Measurements from ENCODE around the gene FDX2. TPM values are rescaled to one million over a fixed set of nuclear protein-coding genes. Genes with fewer than 3 reads are reported as not detected.

Gene FDX2
- total RNA-seq, 1 donor from 2014 or later: 14.6 TPM

DNA sequence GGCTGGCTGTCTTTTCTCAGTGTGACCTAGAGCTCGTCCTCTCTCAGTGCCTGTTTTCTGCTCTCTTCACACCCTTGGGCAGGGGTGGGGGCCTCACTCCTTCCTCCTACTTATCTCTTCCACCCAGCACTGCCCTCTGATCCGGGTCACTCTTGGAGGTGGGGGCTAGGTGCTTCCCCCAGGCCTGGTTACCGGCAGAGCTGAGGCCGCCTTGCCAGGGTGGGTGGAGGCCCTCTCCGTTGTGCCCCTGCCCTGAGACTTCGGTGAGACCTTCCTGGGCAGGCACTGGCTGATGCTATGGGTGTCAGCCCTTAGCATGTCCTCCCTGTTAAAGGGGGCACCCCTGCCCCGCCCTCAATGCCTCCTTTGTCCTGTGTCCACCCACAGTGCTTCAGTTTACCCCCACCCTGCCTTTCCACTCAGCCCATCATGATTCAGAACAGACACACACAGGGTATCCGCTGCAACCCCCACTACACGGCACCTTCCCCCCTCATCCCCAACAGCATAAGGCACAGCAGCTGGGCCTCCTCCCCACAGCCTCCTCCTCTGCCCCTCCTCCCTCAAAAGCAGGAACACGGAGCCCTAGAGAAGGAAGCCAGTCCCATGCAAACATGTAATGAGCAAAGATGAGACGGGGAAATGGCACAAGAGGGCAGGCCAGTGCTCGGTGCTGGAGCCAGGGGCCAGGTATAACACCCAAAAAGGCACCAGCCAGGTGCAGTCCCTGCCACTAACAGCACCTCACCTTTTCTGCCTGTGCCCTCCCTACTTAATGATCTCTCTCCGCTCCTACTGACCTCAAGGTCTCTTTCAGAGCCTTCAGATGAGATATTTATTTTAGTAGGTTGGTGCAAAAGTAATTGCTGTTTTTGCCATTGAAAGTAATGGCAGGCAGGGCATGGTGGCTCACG is 16.0 kb downstream of the FDX2 start:
- no peak for DNase-seq (ENCODE audit: low read depth in 2 of 2)

DNA sequence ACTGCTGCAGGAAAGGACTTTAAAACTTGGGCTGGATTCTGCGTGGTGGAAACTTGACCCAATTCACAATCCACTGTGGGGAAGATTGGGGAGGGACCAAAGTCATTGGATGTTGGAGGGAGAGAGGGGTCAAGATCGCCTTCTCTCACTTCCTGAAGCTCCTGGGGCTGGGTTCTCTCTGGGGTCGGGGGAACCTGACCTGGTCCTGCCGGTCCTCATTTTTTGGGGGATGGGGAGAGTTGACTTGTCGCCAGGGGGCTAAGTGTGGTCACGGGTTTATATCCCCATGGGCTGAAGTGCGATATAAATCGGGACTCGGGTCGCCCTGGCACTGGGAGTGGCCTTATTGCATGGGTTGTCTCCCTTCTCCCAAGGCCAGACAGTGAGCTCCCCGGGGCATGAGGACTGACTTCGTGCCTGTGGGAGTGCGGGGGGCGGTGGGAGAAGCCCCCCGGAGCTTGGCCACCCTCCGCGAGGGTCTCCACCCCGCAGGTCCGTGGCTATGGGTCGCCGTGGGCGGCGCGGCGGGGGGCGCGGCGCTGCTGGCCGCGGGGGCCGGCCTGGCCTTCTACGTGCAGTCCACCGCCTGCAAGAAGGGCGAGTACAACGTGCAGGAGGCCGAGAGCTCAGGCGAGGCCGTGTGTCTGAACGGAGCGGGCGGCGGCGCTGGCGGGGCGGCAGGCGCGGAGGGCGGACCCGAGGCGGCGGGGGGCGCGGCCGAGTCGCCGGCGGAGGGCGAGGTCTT is 19.8 kb downstream of the FDX2 start:
- no peak for DNase-seq (ENCODE audit: low read depth in 2 of 2)

DNA sequence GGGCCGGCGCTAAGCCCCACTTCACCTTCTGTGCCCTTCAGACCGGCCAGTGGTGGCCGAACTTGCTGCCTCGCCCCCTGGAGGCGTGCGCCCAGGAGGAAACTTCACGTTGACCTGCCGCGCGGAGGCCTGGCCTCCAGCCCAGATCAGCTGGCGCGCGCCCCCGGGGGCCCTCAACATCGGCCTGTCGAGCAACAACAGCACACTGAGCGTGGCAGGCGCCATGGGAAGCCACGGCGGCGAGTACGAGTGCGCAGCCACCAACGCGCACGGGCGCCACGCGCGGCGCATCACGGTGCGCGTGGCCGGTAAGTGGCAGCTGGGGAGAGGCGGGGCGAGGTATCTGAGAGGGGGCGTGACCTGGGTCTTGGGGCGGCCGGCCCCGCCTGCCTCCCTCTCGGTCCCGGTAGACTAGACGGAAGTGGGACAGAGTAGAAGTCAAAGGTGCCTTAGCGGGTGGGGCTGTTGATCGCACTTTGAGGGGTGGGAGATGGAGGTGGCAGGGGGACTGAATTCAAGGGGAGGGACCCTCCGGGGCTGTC is 20.4 kb downstream of the FDX2 start:
- peak in 1 of 2 donors; percentile 50 for DNase-seq (ENCODE audit: low read depth in 2 of 2)

DNA sequence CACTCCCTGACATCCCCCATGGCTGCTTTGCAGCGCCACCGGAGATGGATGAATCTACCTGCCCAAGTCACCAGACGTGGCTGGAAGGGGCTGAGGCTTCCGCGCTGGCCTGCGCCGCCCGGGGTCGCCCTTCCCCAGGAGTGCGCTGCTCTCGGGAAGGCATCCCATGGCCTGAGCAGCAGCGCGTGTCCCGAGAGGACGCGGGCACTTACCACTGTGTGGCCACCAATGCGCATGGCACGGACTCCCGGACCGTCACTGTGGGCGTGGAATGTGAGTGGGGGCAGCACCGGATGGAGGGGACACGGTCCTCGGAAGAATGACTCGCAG is 21.5 kb downstream of the FDX2 start:
- no peak for DNase-seq (ENCODE audit: low read depth in 2 of 2)

DNA sequence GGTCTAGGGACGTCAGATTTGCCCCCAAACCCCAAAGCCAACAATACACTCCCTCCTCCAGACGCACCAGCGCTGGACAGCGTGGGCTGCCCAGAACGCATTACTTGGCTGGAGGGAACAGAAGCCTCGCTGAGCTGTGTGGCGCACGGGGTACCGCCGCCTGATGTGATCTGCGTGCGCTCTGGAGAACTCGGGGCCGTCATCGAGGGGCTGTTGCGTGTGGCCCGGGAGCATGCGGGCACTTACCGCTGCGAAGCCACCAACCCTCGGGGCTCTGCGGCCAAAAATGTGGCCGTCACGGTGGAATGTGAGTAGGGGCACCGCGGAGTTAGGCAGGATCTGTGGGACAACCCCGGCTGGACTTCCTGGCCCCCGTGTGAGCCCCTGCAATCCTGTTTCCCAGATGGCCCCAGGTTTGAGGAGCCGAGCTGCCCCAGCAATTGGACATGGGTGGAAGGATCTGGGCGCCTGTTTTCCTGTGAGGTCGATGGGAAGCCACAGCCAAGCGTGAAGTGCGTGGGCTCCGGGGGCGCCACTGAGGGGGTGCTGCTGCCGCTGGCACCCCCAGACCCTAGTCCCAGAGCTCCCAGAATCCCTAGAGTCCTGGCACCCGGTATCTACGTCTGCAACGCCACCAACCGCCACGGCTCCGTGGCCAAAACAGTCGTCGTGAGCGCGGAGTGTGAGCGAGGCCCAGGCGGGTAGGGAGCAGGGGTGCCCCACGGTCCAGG is 22.0 kb downstream of the FDX2 start:
- no peak for DNase-seq (ENCODE audit: low read depth in 2 of 2)

DNA sequence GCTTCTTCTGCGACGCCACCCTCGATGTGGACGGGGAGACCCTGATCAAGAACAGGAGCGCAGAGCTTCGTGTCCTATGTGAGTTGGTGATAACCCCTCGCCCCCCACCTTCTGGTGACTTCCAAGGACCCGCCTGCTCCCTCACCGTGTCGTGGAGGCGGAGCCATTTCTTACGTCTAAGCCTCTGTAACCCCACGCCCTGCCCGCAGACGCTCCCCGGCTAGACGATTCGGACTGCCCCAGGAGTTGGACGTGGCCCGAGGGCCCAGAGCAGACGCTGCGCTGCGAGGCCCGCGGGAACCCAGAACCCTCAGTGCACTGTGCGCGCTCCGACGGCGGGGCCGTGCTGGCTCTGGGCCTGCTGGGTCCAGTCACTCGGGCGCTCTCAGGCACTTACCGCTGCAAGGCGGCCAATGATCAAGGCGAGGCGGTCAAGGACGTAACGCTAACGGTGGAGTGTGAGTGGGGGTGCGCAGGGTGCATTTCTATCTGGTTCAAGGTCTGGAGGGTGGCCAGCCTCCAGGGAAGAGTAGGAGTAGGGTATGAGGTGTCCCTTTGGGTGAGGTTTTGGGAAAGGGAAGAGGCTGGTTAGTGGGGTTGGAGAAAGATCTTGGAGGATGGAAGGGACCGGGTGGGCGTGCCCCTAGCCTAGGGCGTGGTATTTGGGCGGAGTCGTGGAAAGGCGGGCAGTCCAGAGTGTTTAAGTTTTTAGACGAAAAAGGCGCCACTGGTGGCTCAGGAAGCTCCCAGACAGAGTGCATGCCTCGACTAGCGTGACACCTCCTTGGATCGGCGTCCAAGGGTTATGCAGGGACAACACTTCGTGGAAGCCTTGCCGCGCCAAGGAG is 22.8 kb downstream of the FDX2 start:
- DNase-seq (ENCODE audit: low read depth in 2 of 2): no peak

DNA sequence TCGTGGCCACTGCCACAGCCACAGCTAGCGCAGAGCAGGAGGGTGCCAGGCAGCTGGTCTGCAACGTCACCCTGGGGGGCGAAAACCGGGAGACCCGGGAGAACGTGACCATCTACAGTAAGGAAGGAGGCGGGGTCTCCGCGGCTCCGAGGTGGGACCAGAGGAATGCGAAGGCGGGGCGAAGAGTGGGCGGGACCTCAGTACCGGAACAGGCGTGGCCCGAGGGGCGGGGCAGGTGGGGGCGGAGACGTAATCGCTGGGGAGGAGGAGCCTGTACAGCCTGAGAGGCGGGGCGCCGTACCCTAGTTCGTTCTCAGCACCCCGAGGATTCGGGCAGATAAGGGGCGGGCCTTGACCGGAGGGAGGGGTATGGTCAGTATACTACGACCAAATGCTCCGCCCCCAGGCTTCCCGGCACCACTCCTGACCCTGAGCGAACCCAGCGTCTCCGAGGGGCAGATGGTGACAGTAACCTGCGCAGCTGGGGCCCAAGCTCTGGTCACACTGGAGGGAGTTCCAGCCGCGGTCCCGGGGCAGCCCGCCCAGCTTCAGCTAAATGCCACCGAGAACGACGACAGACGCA is 23.5 kb downstream of the FDX2 start:
- DNase-seq (ENCODE audit: low read depth in 2 of 2): peak in 1 of 2 donors; percentile 57

DNA sequence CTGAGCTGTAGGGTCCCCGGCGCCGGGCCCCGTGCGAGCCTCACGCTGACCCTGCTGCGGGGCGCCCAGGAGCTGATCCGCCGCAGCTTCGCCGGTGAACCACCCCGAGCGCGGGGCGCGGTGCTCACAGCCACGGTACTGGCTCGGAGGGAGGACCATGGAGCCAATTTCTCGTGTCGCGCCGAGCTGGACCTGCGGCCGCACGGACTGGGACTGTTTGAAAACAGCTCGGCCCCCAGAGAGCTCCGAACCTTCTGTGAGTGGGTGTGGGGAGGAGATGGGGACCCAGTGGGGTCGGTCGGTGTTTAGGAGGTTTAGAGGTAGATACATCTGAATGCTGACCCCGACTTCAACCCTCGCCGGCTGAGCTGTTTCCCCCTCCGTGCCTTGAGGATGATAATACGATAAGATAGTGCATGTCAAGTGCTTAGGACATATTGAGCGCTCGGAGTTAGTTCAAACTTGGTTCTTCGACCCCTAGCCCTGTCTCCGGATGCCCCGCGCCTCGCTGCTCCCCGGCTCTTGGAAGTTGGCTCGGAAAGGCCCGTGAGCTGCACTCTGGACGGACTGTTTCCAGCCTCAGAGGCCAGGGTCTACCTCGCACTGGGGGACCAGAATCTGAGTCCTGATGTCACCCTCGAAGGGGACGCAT is 24.1 kb downstream of the FDX2 start:
- DNase-seq (ENCODE audit: low read depth in 2 of 2): no peak

DNA sequence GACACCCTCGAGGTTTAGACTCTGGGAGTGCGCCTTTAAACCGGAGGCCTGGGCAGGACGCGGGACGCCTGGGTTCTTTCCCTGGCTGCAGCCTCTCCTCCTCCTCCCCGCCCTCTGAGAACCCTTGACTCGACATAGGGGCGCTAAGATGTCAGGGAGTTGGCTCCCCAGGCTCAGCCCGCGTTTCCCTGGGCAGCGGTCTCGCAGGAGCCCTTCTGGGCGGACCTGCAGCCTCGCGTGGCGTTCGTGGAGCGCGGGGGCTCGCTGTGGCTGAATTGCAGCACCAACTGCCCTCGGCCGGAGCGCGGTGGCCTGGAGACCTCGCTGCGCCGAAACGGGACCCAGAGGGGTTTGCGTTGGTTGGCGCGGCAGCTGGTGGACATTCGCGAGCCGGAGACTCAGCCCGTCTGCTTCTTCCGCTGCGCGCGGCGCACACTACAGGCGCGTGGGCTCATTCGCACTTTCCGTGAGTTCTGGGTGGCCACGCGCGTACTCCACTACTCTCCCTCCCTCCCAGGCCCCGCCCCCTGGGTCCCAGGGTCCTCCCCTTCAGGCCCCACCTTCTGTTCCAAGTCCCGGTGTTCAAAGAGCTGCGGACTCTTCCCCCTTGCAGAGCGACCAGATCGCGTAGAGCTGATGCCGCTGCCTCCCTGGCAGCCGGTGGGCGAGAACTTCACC is 24.8 kb downstream of the FDX2 start:
- DNase-seq (ENCODE audit: low read depth in 2 of 2): no peak

DNA sequence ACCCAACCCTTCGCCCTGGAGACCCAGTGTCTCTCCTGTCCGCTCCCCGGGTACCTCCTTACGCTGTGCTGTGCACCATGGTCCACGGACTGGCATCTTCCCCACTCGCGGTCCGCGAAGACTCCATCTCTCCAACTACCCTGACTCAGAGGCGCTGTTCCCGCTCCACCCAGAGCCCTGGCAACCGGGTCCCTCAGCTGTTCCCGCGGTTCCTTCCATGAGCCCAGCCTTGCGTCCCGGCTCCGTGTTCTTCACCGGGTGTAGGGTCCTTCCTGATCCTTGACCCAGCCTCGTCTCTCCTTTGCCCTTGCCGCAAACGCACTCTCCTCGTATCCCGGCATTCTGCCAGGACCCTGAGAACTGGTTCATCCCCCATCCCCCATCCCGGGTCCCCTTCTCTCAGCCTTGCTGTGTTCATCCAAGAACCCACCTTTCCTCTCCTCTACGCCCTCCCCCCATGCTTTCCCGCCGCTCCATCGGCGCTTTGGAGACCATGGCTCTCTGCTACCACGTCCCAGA is 25.4 kb downstream of the FDX2 start:
- no peak for DNase-seq (ENCODE audit: low read depth in 2 of 2)

DNA sequence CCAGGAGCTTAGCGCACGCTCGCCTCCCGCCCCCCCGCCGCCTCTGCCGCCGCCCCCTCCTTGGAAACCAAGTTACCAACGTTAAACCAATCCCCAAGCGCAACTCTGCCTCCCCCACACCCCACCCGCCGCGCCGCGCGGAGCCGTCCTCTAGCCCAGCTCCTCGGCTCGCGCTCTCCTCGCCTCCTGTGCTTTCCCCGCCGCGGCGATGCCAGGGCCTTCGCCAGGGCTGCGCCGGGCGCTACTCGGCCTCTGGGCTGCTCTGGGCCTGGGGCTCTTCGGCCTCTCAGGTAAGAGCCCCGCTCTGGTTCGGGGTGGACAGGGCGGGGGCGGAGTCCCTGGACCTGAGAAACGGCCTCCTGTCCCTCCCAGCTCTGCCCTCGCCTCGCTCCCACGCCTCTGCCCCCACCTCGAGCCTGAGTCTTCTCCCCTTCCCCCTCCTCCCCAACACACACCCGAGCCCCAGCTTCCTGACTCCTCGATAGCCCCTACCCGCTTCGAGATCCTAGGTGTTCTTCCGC is 25.9 kb downstream of the FDX2 start, which contains the start of gene ICAM5:
Gene ICAM5 (plus strand): TSS at position 117 of the 521 bp plus-strand sequence. CDS start 92 bp downstream, at position 209.
- no peak for DNase-seq (ENCODE audit: low read depth in 2 of 2)

DNA sequence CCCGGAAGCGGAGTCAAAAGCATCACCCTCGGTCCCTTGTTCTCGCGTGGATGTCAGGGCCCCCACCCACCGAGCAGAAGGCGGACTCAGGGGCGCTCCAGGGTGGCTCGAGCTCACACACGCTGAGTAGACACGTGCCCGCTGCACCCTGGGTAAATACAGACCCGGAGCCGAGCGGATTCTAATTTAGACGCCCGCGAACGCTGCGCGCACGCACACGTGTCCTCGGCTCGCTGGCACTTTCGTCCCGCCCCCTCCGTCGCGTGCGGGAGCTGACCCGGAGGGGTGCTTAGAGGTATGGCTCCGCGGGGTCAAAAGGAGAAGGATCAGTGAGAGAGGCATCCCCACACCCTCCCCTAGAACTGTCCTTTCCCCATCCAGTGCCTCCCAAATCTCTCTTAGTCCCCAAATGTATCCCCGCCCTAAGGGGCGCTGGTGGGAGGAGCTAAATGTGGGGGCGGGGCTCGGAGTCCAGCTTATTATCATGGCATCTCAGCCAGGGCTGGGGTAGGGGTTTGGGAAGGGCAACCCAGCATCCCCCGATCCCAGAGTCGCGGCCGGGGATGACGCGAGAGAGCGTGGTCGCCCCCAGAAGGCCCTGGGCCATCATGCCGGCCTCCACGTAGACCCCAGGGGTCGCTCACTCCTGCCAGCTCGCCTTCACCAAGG is 26.5 kb downstream of the FDX2 start:
- peak in 1 of 2 donors; percentile 35 for DNase-seq (ENCODE audit: low read depth in 2 of 2)

DNA sequence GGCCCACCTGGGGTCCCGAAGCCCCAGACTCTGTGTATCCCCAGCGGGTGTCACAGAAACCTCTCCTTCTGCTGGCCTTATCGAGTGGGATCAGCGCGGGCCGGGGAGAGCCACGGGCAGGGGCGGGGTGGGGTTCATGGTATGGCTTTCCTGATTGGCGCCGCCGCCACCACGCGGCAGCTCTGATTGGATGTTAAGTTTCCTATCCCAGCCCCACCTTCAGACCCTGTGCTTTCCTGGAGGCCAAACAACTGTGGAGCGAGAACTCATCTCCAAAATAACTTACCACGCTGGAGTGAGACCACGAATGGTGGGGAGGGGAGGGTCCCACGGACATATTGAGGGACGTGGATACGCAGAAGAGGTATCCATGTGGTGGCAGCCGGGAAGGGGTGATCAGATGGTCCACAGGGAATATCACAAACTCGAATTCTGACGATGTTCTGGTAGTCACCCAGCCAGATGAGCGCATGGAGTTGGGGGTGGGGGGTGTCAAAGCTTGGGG is 27.1 kb downstream of the FDX2 start:
- peak in 1 of 2 donors; percentile 66 for DNase-seq (ENCODE audit: low read depth in 2 of 2)

DNA sequence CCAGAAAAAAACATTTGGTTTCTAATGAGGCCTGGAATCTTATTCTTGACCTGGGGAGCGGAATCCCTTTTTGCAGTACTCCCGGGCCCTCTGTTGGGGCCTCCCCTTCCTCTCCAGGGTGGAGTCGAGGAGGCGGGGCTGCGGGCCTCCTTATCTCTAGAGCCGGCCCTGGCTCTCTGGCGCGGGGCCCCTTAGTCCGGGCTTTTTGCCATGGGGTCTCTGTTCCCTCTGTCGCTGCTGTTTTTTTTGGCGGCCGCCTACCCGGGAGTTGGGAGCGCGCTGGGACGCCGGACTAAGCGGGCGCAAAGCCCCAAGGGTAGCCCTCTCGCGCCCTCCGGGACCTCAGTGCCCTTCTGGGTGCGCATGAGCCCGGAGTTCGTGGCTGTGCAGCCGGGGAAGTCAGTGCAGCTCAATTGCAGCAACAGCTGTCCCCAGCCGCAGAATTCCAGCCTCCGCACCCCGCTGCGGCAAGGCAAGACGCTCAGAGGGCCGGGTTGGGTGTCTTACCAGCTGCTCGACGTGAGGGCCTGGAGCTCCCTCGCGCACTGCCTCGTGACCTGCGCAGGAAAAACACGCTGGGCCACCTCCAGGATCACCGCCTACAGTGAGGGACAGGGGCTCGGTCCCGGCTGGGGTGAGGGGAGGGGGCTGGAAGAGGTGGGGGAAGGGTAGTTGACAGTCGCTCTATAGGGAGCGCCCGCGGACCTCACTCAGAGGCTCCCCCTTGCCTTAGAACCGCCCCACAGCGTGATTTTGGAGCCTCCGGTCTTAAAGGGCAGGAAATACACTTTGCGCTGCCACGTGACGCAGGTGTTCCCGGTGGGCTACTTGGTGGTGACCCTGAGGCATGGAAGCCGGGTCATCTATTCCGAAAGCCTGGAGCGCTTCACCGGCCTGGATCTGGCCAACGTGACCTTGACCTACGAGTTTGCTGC is 28.7 kb downstream of the FDX2 start, which contains the start of gene ICAM4:
Gene ICAM4 (plus strand): TSS at position 153 of the 935 bp plus-strand sequence. CDS start 58 bp downstream, at position 211.
- DNase-seq (ENCODE audit: low read depth in 2 of 2): peak in 1 of 2 donors; percentile 46

DNA sequence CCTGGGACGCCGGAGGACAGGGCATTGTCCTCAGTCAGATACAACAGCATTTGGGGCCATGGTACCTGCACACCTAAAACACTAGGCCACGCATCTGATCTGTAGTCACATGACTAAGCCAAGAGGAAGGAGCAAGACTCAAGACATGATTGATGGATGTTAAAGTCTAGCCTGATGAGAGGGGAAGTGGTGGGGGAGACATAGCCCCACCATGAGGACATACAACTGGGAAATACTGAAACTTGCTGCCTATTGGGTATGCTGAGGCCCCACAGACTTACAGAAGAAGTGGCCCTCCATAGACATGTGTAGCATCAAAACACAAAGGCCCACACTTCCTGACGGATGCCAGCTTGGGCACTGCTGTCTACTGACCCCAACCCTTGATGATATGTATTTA is 30.4 kb downstream of the FDX2 start:
- no peak for DNase-seq (ENCODE audit: low read depth in 2 of 2)

DNA sequence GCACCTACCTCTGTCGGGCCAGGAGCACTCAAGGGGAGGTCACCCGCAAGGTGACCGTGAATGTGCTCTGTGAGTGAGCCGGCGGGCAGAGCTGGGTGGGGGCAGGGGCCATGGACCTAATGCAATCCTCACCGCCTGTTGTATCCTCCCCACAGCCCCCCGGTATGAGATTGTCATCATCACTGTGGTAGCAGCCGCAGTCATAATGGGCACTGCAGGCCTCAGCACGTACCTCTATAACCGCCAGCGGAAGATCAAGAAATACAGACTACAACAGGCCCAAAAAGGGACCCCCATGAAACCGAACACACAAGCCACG is 30.9 kb downstream of the FDX2 start:
- DNase-seq (ENCODE audit: low read depth in 2 of 2): no peak
